Sigmoid colon (tissue), 7 donors: ENCODE data around the gene KLHL21. TPM values are rescaled to one million over a fixed set of nuclear protein-coding genes. Genes with fewer than 3 reads are reported as not detected.

ENCODE experiments used
- DNase-seq: peaks from one replicate; pipeline ENCODE4 v3.0.0-alpha.2; 2019
- H3K27ac ChIP-seq, 4 donors: fragments of 200-600 bp; sonication (generic); one replicate each; pipeline ENCODE4 v1.5.1; 2016 to 2019; ENCODE audit warnings: mild to moderate bottlenecking in 1 of 4
- H3K27me3 ChIP-seq, 3 donors: fragments of 200-600 bp; sonication (generic); one replicate each; pipeline ENCODE4 v1.5.1; 2019; ENCODE audit warnings: mild to moderate bottlenecking in 1 of 3
- H3K36me3 ChIP-seq, 4 donors: fragments of 200-600 bp; sonication (generic); one replicate each; pipeline ENCODE4 v1.5.1; 2016 to 2019
- H3K4me1 ChIP-seq, 4 donors: fragments of 200-600 bp; sonication (generic); one replicate each; pipeline ENCODE4 v1.5.1; 2017 to 2019
- H3K4me3 ChIP-seq, 4 donors: fragments of 200-600 bp; sonication (generic); one replicate each; pipeline ENCODE4 v1.5.1; 2017 to 2019; ENCODE audit warnings: mild to moderate bottlenecking in 2 of 4, moderate library complexity in 1 of 4
- H3K9me3 ChIP-seq, 4 donors: fragments of 200-600 bp in 3 of 4; sonication (generic) in 3 of 4; one replicate each; pipeline versions ENCODE4 v1.5.1 to v1.6.1; 2013 to 2019
- CTCF ChIP-seq, 4 experiments: fragments of 450-650 bp in 3 of 4; fragments of 200-600 bp in 1 of 4; IDR thresholded peaks; one replicate each; pipeline ENCODE4 v1.5.1; 2016 to 2019; ENCODE audit warnings: antibody characterized with exemption in 4 of 4, mild to moderate bottlenecking in 3 of 4, moderate library complexity in 2 of 4
- EP300 ChIP-seq, 4 donors: sonication (generic); formaldehyde crosslinking; IDR thresholded peaks; one replicate each; pipeline ENCODE4 v1.6.1; 2017; ENCODE audit warnings: antibody characterized with exemption in 4 of 4
- POLR2A ChIP-seq, 2 donors: fragments of 450-650 bp; IDR thresholded peaks; one replicate each; pipeline ENCODE4 v1.6.1; 2016; ENCODE audit warnings: antibody characterized with exemption in 2 of 2, mild to moderate bottlenecking in 2 of 2, moderate library complexity in 2 of 2
- POLR2AphosphoS5 ChIP-seq, 4 donors: sonication (generic); formaldehyde crosslinking; IDR thresholded peaks; one replicate each; pipeline ENCODE4 v1.6.1; 2017; ENCODE audit warnings: antibody characterized with exemption in 4 of 4
- WGBS, 2 donors: extraction: QIAGEN DNeasy Blood & Tissue Kit; methylation state at CpG; one replicate each; pipeline ENCODE4 v1.1.7; 2013; 5-methylcytosine and 5-hydroxymethylcytosine counted together
- intact Hi-C: fragments of 100-400 bp; cut with DNase I; formaldehyde crosslinking; loops from one replicate; pipeline ENCODE4 v1.15.1; 2023
- polyA plus RNA-seq, 3 donors: library from polyadenylated mRNA; stranded (reverse); fragments of 200-250 nt; gene quantifications; one replicate each; pipeline ENCODE4 v1.2.3, GENCODE V29; 2013
- total RNA-seq, 4 donors: library from RNA; depleted of rRNA; stranded (reverse); fragments of >200 nt; gene quantifications; one replicate each; pipeline ENCODE4 v1.1.0, GENCODE V29; 2016
- donor health status: healthy with polysubstance abuse.
- donor health status: Bipolar disorder and iron deficiency.
- donor health status: healthy.

KLHL21 gene
- total and polyA plus RNA-seq, 7 donors, result 4.8 to 83.6 (median 54.0) TPM

- H3K4me3 ChIP-seq, result no peak overlapping the region
- H3K36me3 ChIP-seq, result peaks cover 61 to 98% (median 87%) of the 10 kb centered on the region in 4 donors
- intact Hi-C loops, result no loop called here
- no peaks in the 10 kb centered on the region for H3K9me3 ChIP-seq
- WGBS, 2 donors, result 94 to 95% methylated on average over 38 of the region's 38 CpGs
- H3K27ac ChIP-seq, result no peak overlapping the region
- DNase-seq, result no peak
- no peaks in the 10 kb centered on the region for H3K27me3 ChIP-seq
- peaks cover 0 to 60% (median 55%) of the 10 kb centered on the region in 4 donors for H3K4me1 ChIP-seq
- TF ChIP-seq EP300 (IDR thresholded peaks at IDR 0.05), result no peak
- TF ChIP-seq POLR2A (IDR thresholded peaks at IDR 0.05), result no peak
- TF ChIP-seq CTCF (IDR thresholded peaks at IDR 0.05), result no peak
- TF ChIP-seq POLR2AphosphoS5 (IDR thresholded peaks at IDR 0.05), result no peak
Observed at GRCh38 chr1:6592865-6593593, 9.6 kb downstream of the KLHL21 start.

GRCh38 chr1:6592441-6592840 is 10.2 kb downstream of the KLHL21 start:
- WGBS, 2 donors, result 53 to 60% methylated on average over 5 of the region's 5 CpGs
- peaks cover 0 to 60% (median 55%) of the 10 kb centered on the region in 4 donors for H3K4me1 ChIP-seq
- intact Hi-C loops, result no loop called here
- peaks cover 56 to 98% (median 84%) of the 10 kb centered on the region in 4 donors for H3K36me3 ChIP-seq
- H3K27me3 ChIP-seq, result no peaks in the 10 kb centered on the region
- no peak for TF ChIP-seq CTCF (IDR thresholded peaks at IDR 0.05)
- no peak for TF ChIP-seq POLR2AphosphoS5 (IDR thresholded peaks at IDR 0.05)
- no peak for TF ChIP-seq POLR2A (IDR thresholded peaks at IDR 0.05)
- H3K4me3 ChIP-seq, result no peak overlapping the region
- H3K27ac ChIP-seq, result peak overlapping the region in 1 of 4 donors; percentile 40
- H3K9me3 ChIP-seq, result no peaks in the 10 kb centered on the region
- DNase-seq, result no peak

GRCh38 chr1:6591644-6592043 is 11.0 kb downstream of the KLHL21 start:
- no peaks in the 10 kb centered on the region for H3K27me3 ChIP-seq
- intact Hi-C loops, result no loop called here
- no peaks in the 10 kb centered on the region for H3K9me3 ChIP-seq
- H3K4me3 ChIP-seq, result no peak overlapping the region
- peaks cover 0 to 60% (median 55%) of the 10 kb centered on the region in 4 donors for H3K4me1 ChIP-seq
- DNase-seq, result no peak
- TF ChIP-seq POLR2A (IDR thresholded peaks at IDR 0.05) (no peak), CTCF (IDR thresholded peaks at IDR 0.05) (no peak), POLR2AphosphoS5 (IDR thresholded peaks at IDR 0.05) (no peak), EP300 (IDR thresholded peaks at IDR 0.05) (no peak)
- WGBS, 2 donors, result 90 to 92% methylated on average over 6 of the region's 6 CpGs
- peak overlapping the region; percentile 4 to 40 (median 31) for H3K27ac ChIP-seq
- peaks cover 50 to 90% (median 76%) of the 10 kb centered on the region in 4 donors for H3K36me3 ChIP-seq

DNA sequence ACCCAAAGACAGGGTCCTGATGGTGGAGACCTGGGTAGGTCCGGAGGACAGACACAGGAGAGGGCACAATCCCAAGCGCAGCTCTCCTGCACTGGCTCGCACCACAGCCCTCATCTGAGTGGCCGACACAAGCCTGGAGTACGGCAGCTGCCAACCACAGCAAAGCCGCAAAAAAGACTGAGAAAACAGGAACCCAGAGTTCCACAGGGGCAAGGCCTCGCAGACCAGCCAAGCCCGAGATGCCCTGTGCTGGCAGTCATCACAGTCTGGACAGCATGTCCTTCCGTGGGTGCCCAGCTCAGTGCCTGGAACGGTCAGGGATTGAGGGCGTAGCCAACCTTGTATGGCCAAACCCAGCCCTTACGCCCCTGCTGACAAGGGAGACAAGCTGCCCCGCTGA is 11.4 kb downstream of the KLHL21 start:
- 65 to 86% methylated on average over 13 of the region's 13 CpGs for WGBS, 2 donors
- TF ChIP-seq CTCF (IDR thresholded peaks at IDR 0.05), result no peak
- TF ChIP-seq EP300 (IDR thresholded peaks at IDR 0.05), result no peak
- no peak for TF ChIP-seq POLR2AphosphoS5 (IDR thresholded peaks at IDR 0.05)
- TF ChIP-seq POLR2A (IDR thresholded peaks at IDR 0.05), result no peak
- no peak for DNase-seq
- peaks cover 48 to 86% (median 73%) of the 10 kb centered on the region in 4 donors for H3K36me3 ChIP-seq
- peaks cover 0 to 60% (median 55%) of the 10 kb centered on the region in 4 donors for H3K4me1 ChIP-seq
- H3K27me3 ChIP-seq, result no peaks in the 10 kb centered on the region
- H3K9me3 ChIP-seq, result no peaks in the 10 kb centered on the region
- peak overlapping the region; percentile 4 to 40 (median 31) for H3K27ac ChIP-seq
- no peak overlapping the region for H3K4me3 ChIP-seq
- intact Hi-C loops, result no loop called here
